ENCODE results near the gene GPR141.
"Not testable (repeated sequence)": the region's sequence is repeated elsewhere in the genome, so short reads cannot be mapped to it uniquely, and the experiment has no call there.

The GPR141 gene

GRCh38 chr7:37690206-37690605 lies 6.6 kb downstream of the GPR141 start:
- no peak for DNase-seq

DNA sequence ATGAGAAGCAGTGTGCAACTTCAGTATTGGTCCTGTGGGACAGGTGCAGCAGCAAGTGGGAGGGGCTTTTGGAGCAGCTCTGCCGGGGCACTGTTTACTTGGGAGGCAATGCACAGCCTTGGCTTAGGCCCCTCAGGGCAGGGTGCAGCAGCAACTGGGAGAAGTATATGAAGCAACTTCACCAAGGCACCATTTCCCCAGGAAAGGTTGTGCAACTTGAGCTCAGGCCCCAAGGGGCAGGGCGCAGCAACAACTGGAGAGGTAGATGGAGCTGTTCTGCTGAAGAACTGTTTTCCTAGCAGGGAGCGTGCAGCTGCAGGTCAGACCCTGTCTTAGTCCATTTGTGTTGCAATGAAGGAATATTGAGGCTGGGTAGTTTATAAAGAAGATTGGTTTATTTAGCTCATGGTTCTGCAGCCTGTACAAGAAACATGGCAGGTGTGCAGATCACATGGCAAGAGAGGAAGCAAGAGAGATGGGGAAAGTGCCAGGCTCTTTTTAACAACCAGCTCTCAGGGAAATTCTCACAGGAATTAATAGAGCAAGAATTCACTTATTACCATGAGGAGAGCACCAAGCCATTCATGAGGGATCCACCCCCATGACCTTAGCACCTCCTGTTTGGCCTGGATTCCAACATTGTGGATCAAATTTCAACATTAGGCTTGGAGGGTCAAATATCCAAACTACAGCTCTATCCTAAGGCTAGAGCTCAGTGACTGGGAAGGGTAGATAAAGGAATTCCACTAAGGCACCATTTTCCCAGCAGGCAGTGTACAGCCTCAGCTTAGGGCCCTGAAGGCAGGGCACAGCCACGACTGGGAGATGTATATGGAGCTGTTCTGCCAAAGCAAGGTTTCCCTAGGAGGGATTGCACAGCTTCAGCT lies 10.9 kb downstream of the GPR141 start:
- DNase-seq: no peak

GRCh38 chr7:37698276-37698675 lies 14.7 kb downstream of the GPR141 start:
- no peak for DNase-seq

- DNase-seq: no peak
Measured at GRCh38 chr7:37698782-37699181, 15.2 kb downstream of the GPR141 start.

DNA sequence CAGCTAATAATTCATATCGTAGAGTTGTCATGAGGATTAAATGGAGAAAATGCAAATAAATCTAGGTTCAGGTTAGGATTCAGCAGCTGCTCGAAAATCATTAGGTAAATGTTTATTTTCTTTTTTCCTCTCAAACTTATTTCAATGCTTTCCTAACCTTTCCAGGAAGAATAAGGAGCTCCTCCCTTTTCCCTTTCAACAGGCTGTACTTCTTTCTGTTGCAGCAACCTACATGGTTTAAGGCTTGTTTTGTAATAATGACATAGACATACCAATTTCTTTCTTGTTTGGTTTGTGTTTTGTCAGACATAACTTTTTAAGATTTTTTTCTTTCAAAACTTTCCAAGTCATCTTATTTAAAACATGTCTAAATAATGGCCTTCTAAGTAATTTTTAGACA lies 18.2 kb downstream of the GPR141 start:
- DNase-seq: no peak

DNA sequence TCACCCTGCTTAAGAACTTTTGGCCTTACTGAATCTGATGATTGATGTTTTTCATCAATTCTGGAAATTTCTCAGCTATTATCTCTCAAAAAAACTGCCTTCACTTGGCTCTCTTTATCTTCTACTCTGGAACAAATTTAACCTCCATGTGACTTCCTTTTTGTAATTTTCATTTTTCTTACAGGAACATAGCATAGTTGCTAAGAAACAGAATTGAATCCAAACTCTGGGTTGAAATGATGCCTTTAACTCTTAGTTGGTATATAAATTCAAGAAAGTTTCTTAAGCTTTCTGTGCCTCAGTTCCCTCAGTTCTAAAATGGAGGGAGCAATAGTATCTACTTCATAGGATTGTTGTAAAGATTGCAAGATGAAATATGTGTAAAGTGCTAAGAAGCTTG lies 19.8 kb downstream of the GPR141 start:
- DNase-seq: no peak

DNA sequence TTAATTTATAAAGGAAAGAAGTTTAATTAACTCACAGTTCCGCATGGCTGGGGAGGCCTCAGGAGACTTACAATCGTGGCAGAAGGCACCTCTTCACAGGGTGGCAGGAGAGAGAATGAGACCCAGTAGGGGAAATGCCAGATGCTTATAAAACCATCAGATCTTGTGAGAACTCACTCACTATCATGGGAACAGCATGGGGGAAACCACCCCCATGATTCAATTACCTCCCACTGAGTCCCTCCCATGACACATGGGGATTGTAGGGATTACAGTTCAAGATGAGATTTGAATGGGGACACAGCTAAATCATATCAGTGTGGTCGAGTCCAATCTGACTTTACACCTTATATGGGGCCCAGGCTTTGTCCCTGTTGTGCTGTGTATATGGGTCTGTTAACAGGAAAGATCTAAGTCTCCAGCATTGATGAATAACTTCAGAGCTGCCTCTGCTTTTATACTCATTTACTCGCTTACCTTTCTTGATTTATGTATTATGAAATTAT lies 20.8 kb downstream of the GPR141 start:
- DNase-seq: not testable (repeated sequence)

GRCh38 chr7:37705976-37706375 lies 22.4 kb downstream of the GPR141 start:
- no peak for DNase-seq

DNA sequence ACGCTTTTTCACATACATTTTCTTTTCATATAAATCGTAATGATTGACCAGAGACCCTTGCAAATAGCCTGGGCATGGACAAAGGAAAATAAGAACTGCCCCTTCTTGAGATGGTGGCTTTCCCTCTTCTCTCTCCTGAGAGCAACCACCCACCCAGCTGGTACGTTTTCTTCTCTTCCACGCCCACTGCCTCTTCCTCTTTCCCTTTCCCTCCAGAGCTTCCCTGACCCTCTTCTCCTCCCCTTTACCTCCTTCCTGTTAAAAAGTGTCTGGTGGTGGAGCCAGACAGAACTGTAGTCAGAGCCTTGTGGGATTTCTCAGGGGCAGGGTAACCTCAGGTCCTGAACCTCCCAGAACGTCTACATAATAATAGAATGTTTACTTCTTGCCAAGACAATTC lies 23.2 kb downstream of the GPR141 start:
- no peak for DNase-seq

- no peak for DNase-seq
Measured at GRCh38 chr7:37707754-37708485, 24.4 kb downstream of the GPR141 start.

DNA sequence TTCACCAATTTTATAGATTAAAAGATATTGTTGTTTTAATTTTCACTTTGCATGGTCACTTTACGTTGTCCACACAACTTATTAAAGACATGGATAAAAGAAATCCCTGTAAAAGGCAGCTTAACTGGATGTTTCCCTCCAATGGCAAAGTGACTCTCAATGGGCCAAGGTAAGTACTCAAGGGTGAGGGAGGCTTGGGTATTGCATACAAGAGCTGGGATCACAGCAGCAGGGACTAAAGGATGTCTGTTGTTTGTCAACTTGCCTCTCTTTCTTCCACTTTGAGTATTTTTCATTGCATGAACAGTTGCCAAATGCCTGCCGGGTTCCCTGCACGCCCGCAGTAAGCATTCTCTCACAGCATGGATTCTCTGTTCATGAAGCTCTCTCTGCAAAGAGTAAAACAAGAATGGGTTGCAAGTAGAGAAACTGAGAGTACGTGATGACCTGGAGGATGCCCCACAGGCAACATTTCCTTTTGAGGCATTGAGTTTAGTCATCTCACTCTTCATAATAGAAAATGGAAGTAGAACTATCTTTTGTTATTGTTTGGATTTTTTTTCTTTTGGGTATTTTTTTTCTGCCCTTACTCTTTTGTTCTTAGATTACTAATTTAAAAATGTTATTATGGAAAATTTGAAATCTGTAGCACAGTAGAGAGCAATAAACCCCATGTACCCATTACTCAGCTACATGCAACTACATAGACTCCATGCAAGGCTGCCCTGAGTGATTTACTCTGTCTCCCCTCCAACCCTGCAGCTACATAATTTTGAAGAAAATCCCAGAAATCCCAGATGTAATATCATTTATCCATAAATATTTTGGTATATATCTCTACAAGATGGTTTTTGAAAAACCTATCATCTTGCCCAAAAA lies 26.3 kb downstream of the GPR141 start:
- DNase-seq: no peak

- DNase-seq: no peak
Measured at GRCh38 chr7:37713613-37714012, 30.0 kb downstream of the GPR141 start.

DNA sequence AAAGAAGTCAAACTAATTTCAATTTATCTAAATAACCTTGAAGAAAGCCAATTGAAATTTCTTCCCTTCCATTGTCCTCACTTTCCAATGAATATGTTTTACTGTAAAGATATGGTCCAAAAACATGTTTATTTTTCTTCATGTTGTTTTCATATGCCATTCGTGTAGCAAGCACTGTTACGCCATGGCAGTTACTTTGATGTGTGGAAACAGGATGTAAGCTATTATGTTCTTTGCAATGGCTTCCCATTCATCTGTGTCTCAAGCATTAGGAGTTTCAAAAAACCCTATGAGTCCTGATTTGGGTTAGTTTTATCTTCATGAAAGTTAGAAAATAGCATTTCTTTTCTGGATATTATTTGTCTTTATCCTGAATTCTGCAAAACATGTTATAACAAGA lies 31.0 kb downstream of the GPR141 start:
- no peak for DNase-seq

- no peak for DNase-seq
Measured at GRCh38 chr7:37718585-37718984, 35.0 kb downstream of the GPR141 start.

DNA sequence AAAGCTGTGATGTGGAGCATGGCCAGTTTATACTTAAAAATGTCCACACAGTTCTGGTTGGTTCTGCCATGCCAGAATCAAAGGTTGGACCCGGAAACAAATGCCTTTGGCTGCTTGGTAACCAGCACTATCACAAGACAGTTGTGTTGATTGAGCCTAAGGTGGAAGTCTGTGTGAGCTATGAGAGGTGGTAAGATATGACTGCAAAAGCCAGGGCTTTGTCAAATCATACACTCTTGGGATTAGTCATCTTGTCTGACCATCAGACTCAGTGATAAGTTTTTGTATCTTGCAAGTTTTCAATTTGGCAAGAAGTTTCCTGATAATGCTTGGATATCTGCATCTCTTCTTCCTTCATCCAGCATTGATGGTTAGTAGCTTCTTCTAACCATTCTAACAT lies 35.5 kb downstream of the GPR141 start:
- no peak for DNase-seq

DNA sequence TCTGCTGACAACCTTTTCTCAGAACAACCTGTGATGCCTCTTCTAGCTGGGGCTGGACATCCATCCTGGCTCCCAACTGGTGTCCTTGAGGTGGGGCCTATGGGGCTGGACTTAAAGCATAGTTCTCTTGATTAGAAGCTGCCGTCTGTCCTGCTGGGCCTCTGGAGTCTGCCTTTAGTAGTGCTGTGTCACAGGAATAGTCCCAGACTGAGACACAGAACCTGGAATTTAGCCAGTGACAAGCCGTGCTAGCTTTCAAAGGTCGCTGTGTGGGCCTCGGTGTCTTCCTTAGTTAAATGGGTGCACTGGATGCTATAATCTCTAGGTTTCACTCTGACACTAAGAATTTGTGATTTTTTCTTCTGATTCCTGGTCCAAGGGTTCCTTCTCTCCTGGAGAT lies 41.2 kb downstream of the GPR141 start:
- no peak for DNase-seq

- DNase-seq: no peak
Measured at GRCh38 chr7:37726016-37726415, 42.5 kb downstream of the GPR141 start.

GRCh38 chr7:37728747-37729146 lies 45.2 kb downstream of the GPR141 start:
- no peak for DNase-seq

DNA sequence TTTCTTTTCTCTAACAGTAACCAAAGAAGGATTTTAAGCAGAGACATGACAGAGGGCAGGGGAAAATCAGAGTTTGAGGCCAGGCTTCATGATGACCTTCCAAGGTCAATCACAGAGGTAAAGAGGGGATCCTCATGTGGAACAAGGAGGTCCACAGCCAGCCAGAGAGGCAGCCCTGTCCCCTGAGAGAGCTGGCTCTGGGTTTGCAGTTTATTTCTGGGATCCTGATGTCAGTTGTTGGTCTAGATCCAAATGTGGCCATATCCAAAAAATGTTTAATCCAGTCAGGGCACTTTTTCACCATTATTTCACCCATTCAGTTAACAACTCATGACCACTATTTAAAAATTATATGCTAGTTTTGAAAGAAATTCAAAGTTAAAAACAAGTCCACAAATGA lies 45.6 kb downstream of the GPR141 start:
- no peak for DNase-seq

DNA sequence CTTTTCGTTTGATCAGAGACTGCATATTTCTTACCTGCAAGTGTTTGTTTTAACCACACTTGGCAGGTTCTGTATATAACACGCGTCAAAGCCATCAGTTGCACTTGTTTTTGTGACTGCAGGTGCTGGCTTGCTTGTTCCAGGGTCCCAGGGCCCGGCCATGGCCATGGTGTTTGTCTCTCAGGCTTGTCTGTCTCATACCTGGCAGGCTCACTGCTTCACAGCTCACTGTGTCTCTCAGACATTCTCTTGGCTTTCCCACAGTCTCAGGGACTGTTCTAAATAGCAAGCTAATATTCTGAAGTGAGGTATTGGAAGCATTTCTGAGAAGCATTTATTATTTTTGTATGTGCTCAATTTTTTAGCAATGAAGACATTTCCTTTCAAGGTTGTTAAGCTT lies 46.9 kb downstream of the GPR141 start:
- no peak for DNase-seq

- DNase-seq: no peak
Measured at GRCh38 chr7:37732253-37732652, 48.7 kb downstream of the GPR141 start.

DNA sequence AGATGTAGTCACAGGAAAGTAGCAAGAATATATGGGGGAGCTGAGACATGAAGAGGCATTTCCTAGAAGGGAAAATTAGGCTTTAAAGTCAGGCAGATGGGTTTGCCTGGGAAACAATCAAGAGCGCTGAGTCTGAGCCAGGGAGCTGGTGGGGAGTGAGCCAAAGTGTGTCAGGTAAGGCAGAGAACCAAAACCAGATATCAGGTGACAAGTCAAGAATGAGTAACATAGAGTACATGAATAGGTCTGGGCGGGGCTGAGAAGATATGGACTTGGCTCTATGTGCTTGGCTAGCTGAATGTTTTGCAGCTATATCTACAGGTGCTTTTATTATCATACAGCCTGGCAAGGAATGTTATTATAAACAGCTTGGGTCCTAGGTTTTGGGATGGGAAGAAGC lies 49.3 kb downstream of the GPR141 start:
- no peak for DNase-seq

- DNase-seq: no peak
Measured at GRCh38 chr7:37735196-37735595, 51.6 kb downstream of the GPR141 start.

All from activated CD8-positive, alpha-beta memory T cell treated with anti-CD3 and anti-CD28 coated beads, Interleukin-2, amount 50 U/mL, for 48 hours (primary cell).